ENCODE results near the gene BEAN1.

The BEAN1 gene

GRCh38 chr16:66395806-66396555 lies 31.1 kb upstream of the BEAN1 start:
- DNase-seq: no peak

GRCh38 chr16:66397736-66398433 lies 29.2 kb upstream of the BEAN1 start:
- DNase-seq: no peak

- no peak for DNase-seq
Measured at GRCh38 chr16:66399031-66399430, 28.1 kb upstream of the BEAN1 start.

GRCh38 chr16:66399930-66400329 lies 27.2 kb upstream of the BEAN1 start:
- DNase-seq: no peak

GRCh38 chr16:66400503-66401380 lies 26.4 kb upstream of the BEAN1 start:
- no peak for DNase-seq

GRCh38 chr16:66401610-66402009 lies 25.5 kb upstream of the BEAN1 start:
- DNase-seq: no peak

GRCh38 chr16:66402166-66402565 lies 24.9 kb upstream of the BEAN1 start:
- no peak for DNase-seq

- DNase-seq: no peak
Measured at GRCh38 chr16:66402591-66403230, 24.4 kb upstream of the BEAN1 start.

GRCh38 chr16:66403531-66404145 lies 23.5 kb upstream of the BEAN1 start:
- DNase-seq: no peak

- no peak for DNase-seq
Measured at GRCh38 chr16:66405057-66405783, 21.9 kb upstream of the BEAN1 start.

- DNase-seq: peak; percentile 62 to 78
Measured at GRCh38 chr16:66406534-66407221, 20.4 kb upstream of the BEAN1 start.

- DNase-seq: peak; percentile 62 to 79
Measured at GRCh38 chr16:66408163-66409048, 18.7 kb upstream of the BEAN1 start.

GRCh38 chr16:66409156-66409555 lies 17.9 kb upstream of the BEAN1 start:
- DNase-seq: no peak

GRCh38 chr16:66412182-66412581 lies 14.9 kb upstream of the BEAN1 start:
- DNase-seq: no peak

- DNase-seq: no peak
Measured at GRCh38 chr16:66414891-66415290, 12.2 kb upstream of the BEAN1 start.

GRCh38 chr16:66416136-66416535 lies 11.0 kb upstream of the BEAN1 start:
- DNase-seq: no peak

GRCh38 chr16:66416939-66417700 lies 10.0 kb upstream of the BEAN1 start:
- no peak for DNase-seq

- no peak for DNase-seq
Measured at GRCh38 chr16:66418165-66418962, 8.7 kb upstream of the BEAN1 start.

Measured in Kasumi-1 (cell line).